Small intestine (tissue), 7 donors: Measurements from ENCODE around the gene WASL. TPM values are rescaled to one million over a fixed set of nuclear protein-coding genes. Genes with fewer than 3 reads are reported as not detected.

Experiments used
- DNase-seq, 2 donors: peaks; one replicate each; pipeline versions ENCODE4 v3.0.0 to v3.0.0-alpha.2; 2013
- FAIRE-seq: peaks from 2 replicates; lab custom pipeline; 2012; peaks lifted over from hg19 to GRCh38; lab: Jason Lieb, UNC
- H3K27ac ChIP-seq, 3 donors: one replicate each; pipeline ENCODE4 v1.5.1; 2013; ENCODE audit warnings: low read length in 2 of 3, mild to moderate bottlenecking in 2 of 3, control low read depth in 1 of 3, inconsistent platforms in 1 of 3, low read depth in 1 of 3, moderate library complexity in 1 of 3
- H3K27me3 ChIP-seq, 3 donors: one replicate each; pipeline ENCODE4 v1.6.1; 2013; ENCODE audit warnings: low read length in 3 of 3, inconsistent platforms in 1 of 3; ENCODE audit not compliant: control insufficient read depth in 3 of 3, insufficient read depth in 3 of 3
- H3K36me3 ChIP-seq, 3 donors: one replicate each; pipeline ENCODE4 v1.6.1; 2013; ENCODE audit warnings: low read length in 3 of 3, inconsistent platforms in 1 of 3, low read depth in 1 of 3, mild to moderate bottlenecking in 1 of 3, moderate library complexity in 1 of 3; ENCODE audit not compliant: control insufficient read depth in 3 of 3, insufficient read depth in 2 of 3
- H3K4me1 ChIP-seq, 3 donors: one replicate each; pipeline ENCODE4 v1.6.1; 2013; ENCODE audit warnings: low read length in 2 of 3, inconsistent platforms in 1 of 3, low read depth in 1 of 3, mild to moderate bottlenecking in 1 of 3, moderate library complexity in 1 of 3; ENCODE audit not compliant: control insufficient read depth in 3 of 3, insufficient read depth in 2 of 3
- H3K4me3 ChIP-seq, 3 donors: one replicate each; pipeline ENCODE4 v1.5.1; 2013; ENCODE audit warnings: low read length in 3 of 3, control low read depth in 1 of 3, inconsistent platforms in 1 of 3, low read depth in 1 of 3, mild to moderate bottlenecking in 1 of 3, moderate library complexity in 1 of 3
- H3K9me3 ChIP-seq, 2 donors: one replicate each; pipeline ENCODE4 v1.6.1; 2013; ENCODE audit warnings: low read depth in 1 of 2, low read length in 1 of 2; ENCODE audit not compliant: control insufficient read depth in 2 of 2, insufficient read depth in 1 of 2
- WGBS, 3 donors: extraction: QIAGEN DNeasy Blood & Tissue Kit; methylation state at CpG; one replicate each; pipeline ENCODE4 v1.1.7; 2013; 5-methylcytosine and 5-hydroxymethylcytosine counted together
- polyA plus RNA-seq, 4 donors: library from polyadenylated mRNA; stranded (reverse) in 3 of 4; unstranded in 1 of 4; fragments of 200-250 nt in 3 of 4; fragments of 120-200 nt in 1 of 4; gene quantifications; one replicate each; pipeline versions ENCODE4 v1.2.1 to v1.2.3, GENCODE V29; 2013
- donor health status: healthy with polysubstance abuse.
- donor health status: control.
- donor health status: control.
- donor health status: Bipolar disorder and iron deficiency.
- donor health status: healthy.

WASL gene
- polyA plus RNA-seq, 4 donors = 26.8 to 73.1 (median 36.3) TPM

GRCh38 chr7:123748171-123748733 lies 551 bp downstream of the WASL start:
- DNase-seq = peak; percentile 57 to 75
- peak overlapping the region; percentile 95 to 96 (median 96) for H3K27ac ChIP-seq
- peaks cover 0 to 15% (median 13%) of the 10 kb centered on the region in 3 donors for H3K4me1 ChIP-seq
- WGBS, 3 donors = 0% methylated on average over 35 to 46 of the region's 46 CpGs
- H3K27me3 ChIP-seq = no peaks in the 10 kb centered on the region
- H3K4me3 ChIP-seq = peak overlapping the region; percentile 58 to 98 (median 81)
- H3K9me3 ChIP-seq = no peaks in the 10 kb centered on the region
- no peak for FAIRE-seq
- H3K36me3 ChIP-seq = no peaks in the 10 kb centered on the region

DNA sequence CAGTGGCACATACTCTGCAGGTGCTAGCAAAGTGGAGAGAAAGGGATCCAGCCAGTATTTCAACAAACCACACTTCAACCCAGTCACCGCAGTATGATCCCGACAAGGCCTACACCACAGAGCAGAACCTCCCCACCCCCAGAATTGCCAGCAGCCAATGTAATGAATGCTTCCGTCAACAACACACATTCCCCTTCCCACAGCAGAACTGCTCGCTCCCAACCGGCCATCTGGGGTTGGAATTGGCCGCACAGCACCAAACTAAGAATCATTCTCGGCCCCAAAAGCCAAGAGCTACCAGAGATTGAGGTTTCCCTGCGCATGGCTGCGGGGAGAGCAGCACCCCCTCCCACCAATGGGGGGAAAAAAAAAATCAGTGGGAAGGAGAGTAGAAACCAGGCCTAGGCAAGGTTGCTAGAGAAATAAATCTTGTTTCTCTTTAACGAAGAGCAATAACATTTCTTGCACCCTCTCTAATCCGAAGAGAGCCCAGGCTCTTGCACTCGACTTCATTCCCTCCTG lies 1.1 kb downstream of the WASL start:
- FAIRE-seq (no peak), DNase-seq (peak; percentile 61 to 74)
- peak overlapping the region; percentile 95 to 96 (median 96) for H3K27ac ChIP-seq

GRCh38 chr7:123746931-123747488 lies 1.8 kb downstream of the WASL start:
- peak overlapping the region; percentile 58 to 98 (median 81) for H3K4me3 ChIP-seq
- H3K4me1 ChIP-seq = peaks cover 0 to 16% (median 13%) of the 10 kb centered on the region in 3 donors
- 1 to 9% (median 6%) methylated on average over 4 of the region's 4 CpGs for WGBS, 3 donors
- no peaks in the 10 kb centered on the region for H3K9me3 ChIP-seq
- DNase-seq (peak; percentile 24 to 52), FAIRE-seq (no peak)
- H3K36me3 ChIP-seq = no peaks in the 10 kb centered on the region
- no peaks in the 10 kb centered on the region for H3K27me3 ChIP-seq
- H3K27ac ChIP-seq = peak overlapping the region in 1 of 3 donors; percentile 96

More for the DNA sequence above, 1.1 kb downstream of the WASL start:
- WGBS, 3 donors = 0 to 1% (median 0%) methylated on average over 12 of the region's 12 CpGs
- no peaks in the 10 kb centered on the region for H3K36me3 ChIP-seq
- H3K4me3 ChIP-seq = peak overlapping the region; percentile 58 to 98 (median 81)
- H3K9me3 ChIP-seq = no peaks in the 10 kb centered on the region
- H3K27me3 ChIP-seq = no peaks in the 10 kb centered on the region
- H3K4me1 ChIP-seq = peaks cover 0 to 15% (median 13%) of the 10 kb centered on the region in 3 donors

DNA sequence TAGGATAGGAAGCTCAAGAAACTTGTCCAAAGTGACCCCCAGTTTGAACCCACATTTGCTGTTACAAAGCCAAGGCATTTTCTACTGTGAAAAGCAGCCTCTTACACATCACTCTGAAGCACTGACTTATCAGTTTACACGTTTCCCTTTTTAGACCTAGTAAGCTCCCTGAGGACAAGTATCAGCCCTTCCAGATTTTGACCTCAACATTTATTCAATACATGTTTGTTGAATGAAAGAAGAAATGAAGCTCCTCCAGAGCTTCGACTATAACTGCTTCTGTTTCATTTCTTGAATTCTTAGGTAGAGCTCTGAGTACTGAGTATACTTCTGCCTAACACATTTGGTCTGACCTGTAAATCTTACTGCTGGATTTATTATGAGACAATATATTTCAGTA lies 2.7 kb downstream of the WASL start:
- H3K36me3 ChIP-seq = no peaks in the 10 kb centered on the region
- H3K9me3 ChIP-seq = no peaks in the 10 kb centered on the region
- 14 to 24% (median 18%) methylated on average over 2 of the region's 2 CpGs for WGBS, 3 donors
- H3K4me1 ChIP-seq = peaks cover 0 to 18% (median 17%) of the 10 kb centered on the region in 3 donors
- FAIRE-seq (no peak), DNase-seq (no peak)
- H3K27me3 ChIP-seq = no peaks in the 10 kb centered on the region
- H3K27ac ChIP-seq = peak overlapping the region in 1 of 3 donors; percentile 96
- peak overlapping the region in 2 of 3 donors; percentile 2 to 14 for H3K4me3 ChIP-seq

DNA sequence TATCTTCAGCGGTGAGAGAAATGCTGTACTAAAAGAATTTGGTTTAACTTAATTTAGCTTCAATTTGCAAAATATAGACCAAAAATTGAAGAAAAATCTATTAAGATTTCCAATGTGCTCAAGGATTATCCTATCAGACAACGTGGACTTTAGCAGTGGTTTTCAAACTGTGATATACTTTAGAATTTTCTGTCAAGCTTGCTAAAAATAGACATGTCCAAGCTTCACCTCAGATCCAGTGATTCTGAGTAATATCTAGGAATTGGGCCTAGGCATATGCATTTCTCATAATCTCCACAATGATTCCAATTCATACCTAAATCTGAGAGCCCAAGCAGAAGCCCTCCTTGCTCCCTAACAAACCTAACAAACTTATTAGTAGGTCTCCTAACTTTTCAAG lies 3.4 kb downstream of the WASL start:
- DNase-seq = no peak
- Histone ChIP-seq H3K27me3 (no peaks in the 10 kb centered on the region), H3K4me3 (no peak overlapping the region), H3K4me1 (peaks cover 4 to 24% (median 22%) of the 10 kb centered on the region in 3 donors), H3K36me3 (peaks cover 0 to 6% (median 0%) of the 10 kb centered on the region in 3 donors), H3K27ac (no peak overlapping the region), H3K9me3 (no peaks in the 10 kb centered on the region)
- 49 to 69% (median 63%) methylated on average over 2 of the region's 2 CpGs for WGBS, 3 donors
- no peak for FAIRE-seq

GRCh38 chr7:123744416-123744815 lies 4.4 kb downstream of the WASL start:
- DNase-seq = no peak
- 18 to 62% (median 41%) methylated on average over 1 of the region's 1 CpG for WGBS, 3 donors
- H3K36me3 ChIP-seq = peaks cover 0 to 6% (median 0%) of the 10 kb centered on the region in 3 donors
- no peak for FAIRE-seq
- H3K27ac ChIP-seq = no peak overlapping the region
- peaks cover 4 to 24% (median 24%) of the 10 kb centered on the region in 3 donors for H3K4me1 ChIP-seq
- no peak overlapping the region for H3K4me3 ChIP-seq
- no peaks in the 10 kb centered on the region for H3K27me3 ChIP-seq
- H3K9me3 ChIP-seq = no peaks in the 10 kb centered on the region

- Histone ChIP-seq H3K27me3 (no peaks in the 10 kb centered on the region), H3K36me3 (peaks cover 0 to 6% (median 0%) of the 10 kb centered on the region in 3 donors)
- FAIRE-seq = no peak
Measured at GRCh38 chr7:123741940-123742339, 6.9 kb downstream of the WASL start.

GRCh38 chr7:123738808-123739207 lies 10.0 kb downstream of the WASL start:
- FAIRE-seq (no peak), DNase-seq (no peak)
- Histone ChIP-seq H3K27me3 (no peaks in the 10 kb centered on the region), H3K4me3 (no peak overlapping the region), H3K4me1 (peaks cover 10 to 24% (median 12%) of the 10 kb centered on the region in 3 donors), H3K36me3 (peaks cover 0 to 6% (median 0%) of the 10 kb centered on the region in 3 donors), H3K27ac (peak overlapping the region in 1 of 3 donors; percentile 57), H3K9me3 (no peaks in the 10 kb centered on the region)
- WGBS, 3 donors = 76 to 89% (median 78%) methylated on average over 2 of the region's 2 CpGs

More at GRCh38 chr7:123741940-123742339, 6.9 kb downstream of the WASL start:
- no peak overlapping the region for H3K4me3 ChIP-seq
- peaks cover 10 to 35% (median 23%) of the 10 kb centered on the region in 3 donors for H3K4me1 ChIP-seq
- DNase-seq = no peak
- no peak overlapping the region for H3K27ac ChIP-seq
- H3K9me3 ChIP-seq = no peaks in the 10 kb centered on the region
